NCI-H82 treated with DMSO at 0.1 percent for 48 hours (cell line): ENCODE measurements around the gene SRD5A2.
A peak's percentile ranks its signal among the peaks of the same experiment; 100 is the strongest.
"Not testable (repeated sequence)": the region's sequence is repeated elsewhere in the genome, so short reads cannot be mapped to it uniquely, and the experiment has no call there.

ENCODE experiments used
- DNase-seq: peaks from one replicate; lab custom pipeline; 2025; ENCODE audit not compliant: unreplicated experiment; lab: John Stamatoyannopoulos, UW

The SRD5A2 gene

GRCh38 chr2:31534636-31535035 is 46.1 kb downstream of the SRD5A2 start:
- no peak for DNase-seq

GRCh38 chr2:31533036-31533435 is 47.7 kb downstream of the SRD5A2 start:
- DNase-seq, result no peak

- no peak for DNase-seq
Measured at GRCh38 chr2:31531101-31531500, 49.6 kb downstream of the SRD5A2 start.

DNA sequence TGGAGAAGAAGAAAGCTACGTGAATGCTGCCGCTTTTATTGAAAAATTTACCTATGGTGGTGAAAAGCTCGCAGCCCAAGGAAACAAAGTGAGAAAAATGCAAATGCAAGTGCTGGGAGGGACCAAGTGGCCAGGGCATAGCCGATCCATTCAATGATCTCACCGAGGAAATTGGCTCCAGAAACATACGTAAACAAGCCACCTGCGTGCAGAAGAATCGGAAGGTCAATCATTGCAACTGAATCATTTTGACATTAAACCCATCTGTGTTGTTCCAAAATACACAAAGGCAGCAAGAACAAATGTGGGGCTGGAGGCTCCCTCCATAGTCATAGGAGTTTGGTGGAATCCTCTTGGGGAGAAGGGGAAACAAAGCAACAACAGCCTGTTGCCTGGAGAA is 51.5 kb downstream of the SRD5A2 start:
- DNase-seq, result no peak

DNA sequence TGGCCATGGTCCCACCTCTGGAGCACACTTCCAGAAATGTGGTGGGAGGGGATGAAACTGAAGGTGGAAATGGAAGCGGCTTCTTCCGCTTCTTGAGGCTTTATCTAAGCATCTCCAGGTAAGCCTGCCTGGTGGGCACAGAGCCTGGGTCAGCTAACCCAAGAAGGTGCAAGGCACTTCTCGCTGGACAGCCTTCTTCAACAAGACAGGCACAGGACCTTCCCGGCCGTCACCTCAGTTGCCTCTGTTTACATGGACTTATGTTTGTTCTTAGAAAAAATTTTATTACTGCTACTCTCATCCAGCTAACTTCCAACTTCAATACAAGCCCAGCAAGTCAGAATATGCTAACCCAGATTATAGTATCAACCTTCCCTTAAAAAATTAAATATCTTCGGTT is 51.9 kb downstream of the SRD5A2 start:
- no peak for DNase-seq

DNA sequence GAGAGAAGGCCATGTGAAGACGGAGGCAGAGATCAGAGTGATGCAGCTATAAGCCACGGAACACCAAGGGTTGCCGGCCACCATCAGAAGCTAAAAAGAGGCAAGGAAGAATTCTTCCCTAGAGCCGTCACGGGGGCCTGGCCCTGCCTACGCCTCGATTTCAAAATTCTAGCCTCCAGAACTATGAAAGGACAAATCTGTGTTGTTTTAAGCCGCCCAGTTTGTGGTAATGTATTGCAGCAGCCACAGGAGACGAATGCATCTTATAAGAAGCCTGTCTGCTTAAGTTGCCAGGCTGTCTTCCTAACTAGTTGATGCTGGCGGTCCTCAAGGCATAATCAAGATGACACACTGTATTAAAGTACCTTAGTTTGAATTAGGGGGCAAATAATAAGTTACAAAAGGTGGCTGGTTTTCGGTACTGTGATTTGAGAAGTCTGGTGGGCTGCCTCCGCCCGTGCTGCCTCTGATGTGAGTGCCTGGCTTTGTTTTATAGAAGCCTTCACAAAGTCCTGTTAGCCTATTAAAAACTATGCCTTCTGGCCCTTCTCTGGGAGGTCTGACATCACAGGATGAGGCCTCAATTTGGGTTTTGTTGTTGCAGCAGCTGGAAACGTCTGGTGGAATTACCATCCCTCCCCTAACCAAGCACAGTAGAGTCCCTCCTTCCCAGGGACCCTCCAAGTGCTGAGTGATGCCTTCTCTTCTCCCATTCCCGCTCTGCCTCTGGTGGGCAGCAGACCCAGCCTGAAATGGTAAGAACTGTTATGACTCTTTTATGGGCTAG is 53.6 kb downstream of the SRD5A2 start:
- DNase-seq, result no peak

GRCh38 chr2:31525876-31526275 is 54.9 kb downstream of the SRD5A2 start:
- no peak for DNase-seq

DNA sequence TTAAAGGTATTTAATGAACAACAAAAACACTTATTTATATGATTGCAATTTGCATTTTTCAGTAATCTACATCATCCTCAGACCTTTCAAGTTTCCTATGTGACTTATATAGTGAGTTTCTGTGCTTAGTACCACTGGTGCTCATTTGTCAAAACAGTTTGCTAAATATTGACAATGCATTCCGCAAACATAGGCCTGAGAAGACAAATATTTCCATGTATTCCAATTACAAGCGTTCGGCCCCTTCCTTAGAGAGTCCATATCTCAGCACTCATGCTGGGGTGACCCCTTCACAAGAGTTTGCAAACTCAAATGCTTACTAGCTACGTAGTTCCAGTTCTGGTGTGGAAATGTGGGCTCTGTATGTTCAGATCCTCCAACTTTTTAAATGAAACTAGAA is 56.1 kb downstream of the SRD5A2 start:
- no peak for DNase-seq

DNA sequence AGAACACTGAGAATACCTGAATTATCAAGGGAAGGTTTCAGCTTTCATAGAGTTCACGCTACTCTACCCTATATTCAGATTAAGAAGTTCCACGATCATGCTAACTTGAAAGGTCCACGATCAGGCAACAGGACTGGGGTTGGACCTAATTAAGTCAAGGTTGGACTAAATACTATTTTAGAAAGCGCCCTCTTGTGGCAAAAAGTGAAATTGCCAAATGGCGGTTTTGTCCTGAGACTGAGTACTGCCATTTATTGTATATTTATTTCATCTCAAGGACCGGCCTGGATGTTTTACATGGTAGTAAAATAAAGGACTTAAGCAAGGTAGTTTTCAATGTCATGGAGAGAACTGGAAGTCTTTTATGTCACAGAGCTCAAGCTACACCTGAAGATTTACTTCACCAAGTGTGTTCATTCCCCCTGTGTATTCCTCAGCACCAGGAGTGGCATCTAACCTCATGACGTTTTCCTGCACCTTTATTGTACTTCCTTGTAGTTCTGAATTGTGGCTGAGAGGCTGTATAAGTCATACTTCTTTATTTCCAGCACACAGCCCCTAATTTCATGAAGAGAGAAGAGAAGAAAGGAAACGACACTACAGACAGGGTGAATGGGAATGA is 56.8 kb downstream of the SRD5A2 start:
- peak; percentile 33 for DNase-seq

DNA sequence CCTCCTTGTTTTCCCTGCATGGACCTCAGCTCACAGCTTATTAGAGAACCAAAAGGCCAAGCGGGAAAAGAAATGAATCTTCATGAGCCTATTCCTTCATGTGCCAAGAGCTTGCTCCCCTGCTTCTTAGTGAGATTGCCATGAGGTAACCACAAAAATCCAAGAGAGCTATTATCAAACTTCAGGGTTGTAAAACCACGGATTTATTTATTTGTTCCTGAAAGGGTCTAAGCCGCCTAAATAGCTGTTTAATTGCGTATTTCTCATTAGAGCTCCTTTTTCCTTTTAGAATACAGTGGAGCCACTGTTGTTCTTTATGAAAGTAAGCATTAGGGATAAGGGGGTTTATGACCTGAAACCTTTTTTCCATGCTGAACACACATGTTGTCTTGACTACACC is 58.0 kb downstream of the SRD5A2 start:
- DNase-seq, result no peak

- DNase-seq, result no peak
Measured at GRCh38 chr2:31517442-31518203, 63.1 kb downstream of the SRD5A2 start.

DNA sequence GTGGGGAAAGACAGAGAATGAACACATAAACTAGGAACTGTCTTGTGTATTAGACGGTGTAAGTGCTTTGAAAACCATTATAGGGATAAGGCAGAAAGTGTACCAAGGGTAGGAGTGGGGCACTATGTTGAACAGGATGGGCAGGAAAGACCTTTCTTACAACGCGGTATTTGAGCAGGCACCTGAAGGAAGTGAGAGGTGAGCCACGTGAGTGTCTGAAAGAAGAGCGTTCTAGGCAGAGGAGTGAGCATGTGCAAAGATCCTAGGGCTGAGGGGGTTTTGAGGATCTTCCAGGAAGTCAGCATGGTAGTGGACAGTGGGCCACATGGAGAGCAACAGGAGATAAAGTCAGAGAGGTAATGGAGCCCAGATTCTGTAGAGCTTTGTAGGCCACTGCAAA is 65.2 kb downstream of the SRD5A2 start:
- no peak for DNase-seq

DNA sequence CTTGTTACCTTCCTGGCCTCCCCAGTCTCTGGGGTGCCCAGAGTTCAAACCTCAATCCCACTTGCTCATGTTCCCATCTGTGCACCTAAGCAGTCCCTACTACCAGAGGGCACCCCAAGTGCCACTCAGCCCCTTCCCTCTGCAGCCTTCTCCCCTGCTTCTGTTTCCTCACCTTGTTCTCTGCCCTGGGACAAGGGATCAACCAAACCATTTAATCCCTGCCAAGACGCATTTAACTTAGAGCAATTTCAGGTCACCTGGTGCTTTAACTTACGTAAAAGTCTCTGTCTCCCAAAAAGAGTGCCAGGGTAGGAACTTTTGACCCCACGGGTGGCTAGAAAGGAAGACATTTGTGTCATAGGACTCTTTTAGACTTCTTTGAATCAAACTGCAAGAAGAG is 67.2 kb downstream of the SRD5A2 start:
- no peak for DNase-seq

DNA sequence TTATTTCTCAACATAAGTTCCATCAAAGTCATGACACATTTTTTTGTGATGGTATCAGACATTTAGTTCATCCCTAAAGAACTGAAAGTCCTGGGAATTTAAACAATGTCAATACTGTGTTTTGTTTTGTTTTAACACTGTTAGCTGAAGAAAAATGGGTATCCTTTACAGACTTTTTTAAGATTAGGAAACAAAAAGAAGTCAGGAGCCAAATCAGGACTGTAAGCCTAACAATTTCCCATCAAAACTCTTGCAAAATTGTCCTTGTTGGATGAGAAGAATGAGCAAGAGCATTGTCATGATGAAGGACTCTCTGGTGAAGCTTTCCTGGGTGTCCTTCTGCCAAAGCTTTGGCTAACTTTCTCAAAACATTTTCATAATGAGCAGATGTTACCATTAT is 69.4 kb downstream of the SRD5A2 start:
- no peak for DNase-seq

DNA sequence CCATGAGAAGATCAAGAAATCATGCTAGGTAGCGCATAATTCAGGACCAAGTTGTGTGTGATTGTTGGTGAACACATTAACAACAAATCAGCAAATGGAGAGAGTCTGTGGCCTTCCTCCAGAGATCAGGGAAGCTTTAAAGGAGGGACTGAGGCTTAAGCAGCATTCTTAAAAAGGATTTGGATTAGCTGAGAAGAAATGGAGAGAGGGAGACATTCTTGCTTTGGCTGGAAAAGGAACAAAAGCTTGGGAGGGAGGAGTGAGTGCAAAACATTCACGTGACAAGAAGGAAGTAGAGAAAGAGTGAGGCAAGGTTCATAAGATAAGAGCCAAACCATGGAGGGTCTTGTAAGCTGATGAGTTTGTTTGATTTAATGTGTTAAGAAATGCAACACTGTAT is 75.6 kb downstream of the SRD5A2 start:
- DNase-seq, result peak; percentile 73

DNA sequence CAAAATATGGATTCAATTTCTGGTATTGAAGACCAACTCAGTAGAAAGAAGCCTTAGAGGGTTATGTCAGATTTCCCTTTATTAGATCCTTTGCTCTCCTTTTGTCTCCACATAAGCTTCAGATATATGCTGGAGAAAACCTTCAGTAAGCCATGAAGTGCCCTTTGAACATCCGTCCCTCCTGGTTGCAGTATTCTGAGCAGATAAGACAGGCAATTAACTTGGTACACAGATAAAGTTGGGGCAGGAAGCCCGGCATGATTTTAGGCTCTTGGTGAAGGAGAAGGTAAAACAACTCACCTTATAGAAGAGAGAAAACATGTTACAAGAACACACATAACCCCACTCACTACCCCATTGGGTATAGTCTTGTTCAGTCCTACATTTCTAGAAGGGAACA is 76.4 kb downstream of the SRD5A2 start:
- no peak for DNase-seq

GRCh38 chr2:31496451-31496874 is 84.3 kb downstream of the SRD5A2 start:
- not testable (repeated sequence) for DNase-seq

GRCh38 chr2:31489339-31489738 is 91.4 kb downstream of the SRD5A2 start:
- DNase-seq, result not testable (repeated sequence)

- DNase-seq, result no peak
Measured at GRCh38 chr2:31483246-31483645, 97.5 kb downstream of the SRD5A2 start.

DNA sequence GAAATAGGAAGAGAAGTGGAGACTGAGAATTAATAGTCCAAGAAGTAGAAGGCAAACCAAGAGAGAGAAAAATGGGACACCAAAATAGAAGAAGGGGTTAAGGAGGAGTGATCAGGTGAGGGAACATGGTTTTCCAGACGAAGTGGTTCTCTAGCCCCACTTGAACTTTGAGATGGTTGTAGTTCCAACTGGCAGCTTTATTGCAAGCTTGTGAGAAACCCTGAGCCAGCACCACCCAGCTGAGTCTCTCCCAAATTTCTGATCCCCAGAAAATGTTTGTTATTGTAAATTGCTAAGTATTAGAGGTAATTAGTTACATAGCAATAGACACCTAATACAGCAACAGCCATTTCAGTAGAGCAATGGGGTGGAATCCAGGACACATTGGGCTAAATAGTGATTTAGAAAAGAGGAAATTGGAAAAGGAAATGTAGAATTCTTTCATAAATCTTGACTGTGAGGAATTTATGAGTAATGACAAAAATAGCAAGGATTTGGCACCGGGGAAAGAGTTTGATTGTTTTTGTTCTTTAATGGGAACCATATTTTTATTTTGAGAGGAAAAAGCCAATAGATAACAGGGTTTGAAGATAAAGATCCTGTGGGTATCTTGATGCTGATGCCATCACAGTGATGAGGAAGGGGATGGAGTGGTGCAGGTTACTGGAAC is 104.1 kb downstream of the SRD5A2 start:
- no peak for DNase-seq

DNA sequence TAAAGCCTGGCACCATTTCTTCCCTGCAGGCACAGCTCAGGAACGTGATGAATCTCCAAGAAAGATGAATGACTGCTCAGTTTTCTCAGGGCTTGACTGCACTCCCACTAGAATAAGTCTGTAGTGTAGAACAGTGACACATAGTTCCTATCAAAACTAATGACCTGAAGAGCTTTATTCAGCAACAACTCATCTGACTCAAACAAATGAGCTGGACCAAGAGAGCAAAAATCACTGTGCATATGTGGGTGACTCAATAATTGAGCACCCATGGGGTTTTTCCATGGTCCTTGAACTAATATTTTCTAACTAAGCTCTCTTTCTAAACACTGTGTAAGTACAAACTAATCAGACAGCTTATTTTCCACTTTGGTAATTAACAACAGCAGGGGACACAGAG is 105.0 kb downstream of the SRD5A2 start:
- DNase-seq, result no peak
